GM23338 (cell line): ENCODE measurements around the gene PRPF6. TPM values are rescaled to one million over a fixed set of nuclear protein-coding genes. Genes with fewer than 3 reads are reported as not detected.

ENCODE experiments used
- ATAC-seq: fragments of 200-7000 bp; cut with Tn5 transposase; 3 replicates; pipeline ENCODE4 v1.9.1; 2020
- DNase-seq: peaks from one replicate; pipeline ENCODE4 v3.0.0-alpha.2; 2015; ENCODE audit warnings: low spot score
- H2AFZ ChIP-seq: fragments of 200-600 bp; sonication (generic); 2 replicates; pipeline ENCODE4 v1.8.0; 2016; ENCODE audit warnings: antibody characterized with exemption, mild to moderate bottlenecking, moderate library complexity
- H3F3A ChIP-seq: fragments of 200-600 bp; sonication (generic); replicated peaks from 2 replicates; pipeline ENCODE4 v1.8.0; 2017; ENCODE audit warnings: antibody characterized with exemption, mixed run types, low read depth
- H3K27ac ChIP-seq: fragments of 200-600 bp; sonication (generic); 2 replicates; pipeline ENCODE4 v1.6.1; 2016; ENCODE audit warnings: low read depth
- H3K27me3 ChIP-seq: fragments of 200-600 bp; sonication (generic); 2 replicates; pipeline ENCODE4 v1.8.0; 2016; ENCODE audit warnings: mild to moderate bottlenecking, mixed run types, moderate library complexity; ENCODE audit not compliant: insufficient read depth
- H3K36me3 ChIP-seq: fragments of 200-600 bp; sonication (generic); 2 replicates; pipeline ENCODE4 v1.8.0; 2016; ENCODE audit warnings: mild to moderate bottlenecking; ENCODE audit not compliant: insufficient read depth
- H3K4me1 ChIP-seq: fragments of 200-600 bp; sonication (generic); 2 replicates; pipeline ENCODE4 v1.8.0; 2016; ENCODE audit warnings: mild to moderate bottlenecking, moderate library complexity; ENCODE audit not compliant: insufficient read depth
- H3K4me2 ChIP-seq: fragments of 200-600 bp; sonication (generic); 2 replicates; pipeline ENCODE4 v1.7.1; 2017; ENCODE audit warnings: mixed run types
- H3K4me3 ChIP-seq: fragments of 200-600 bp; sonication (generic); 2 replicates; pipeline ENCODE4 v1.6.1; 2016; ENCODE audit warnings: mixed run types
- H3K79me2 ChIP-seq: fragments of 200-600 bp; sonication (generic); replicated peaks from 2 replicates; pipeline ENCODE4 v1.8.0; 2017; ENCODE audit warnings: mild to moderate bottlenecking; ENCODE audit not compliant: insufficient read depth
- H3K9me2 ChIP-seq: fragments of 200-600 bp; sonication (generic); 2 replicates; pipeline ENCODE4 v1.8.0; 2017; ENCODE audit not compliant: insufficient read depth
- H4K20me1 ChIP-seq: fragments of 200-600 bp; sonication (generic); replicated peaks from 2 replicates; pipeline ENCODE4 v1.8.0; 2017; ENCODE audit warnings: mild to moderate bottlenecking; ENCODE audit not compliant: insufficient read depth
- H3K27ac Mint-ChIP-seq: 2 replicates; pipeline ENCODE4 v1.8.0; 2020; ENCODE audit warnings: inconsistent platforms, mild to moderate bottlenecking, moderate library complexity, mixed read lengths
- H3K27me3 Mint-ChIP-seq: 3 replicates; pipeline ENCODE4 v1.8.0; 2022; ENCODE audit warnings: low read depth, mild to moderate bottlenecking, moderate library complexity, mixed read lengths, inconsistent platforms; ENCODE audit not compliant: insufficient read depth, poor library complexity
- H3K36me3 Mint-ChIP-seq: 3 replicates; pipeline ENCODE4 v1.8.0; 2021; ENCODE audit warnings: low read depth, mild to moderate bottlenecking, inconsistent platforms, moderate library complexity, mixed read lengths
- H3K4me1 Mint-ChIP-seq: 3 replicates; pipeline ENCODE4 v1.8.0; 2020; ENCODE audit warnings: mild to moderate bottlenecking, inconsistent platforms, mixed read lengths
- H3K4me3 Mint-ChIP-seq: 3 replicates; pipeline ENCODE4 v1.8.0; 2021; ENCODE audit warnings: moderate library complexity, mild to moderate bottlenecking, inconsistent platforms, mixed read lengths
- H3K9me3 Mint-ChIP-seq: 3 replicates; pipeline ENCODE4 v1.8.0; 2020; ENCODE audit warnings: moderate library complexity, mild to moderate bottlenecking, inconsistent platforms, mixed read lengths
- CREB1 ChIP-seq: fragments of 250-450 bp; sonication (Bioruptor Pico); IDR thresholded peaks from 2 replicates; pipeline ENCODE4 v1.5.0; 2020; ENCODE audit warnings: low read depth, mild to moderate bottlenecking, moderate library complexity
- EZH2 ChIP-seq: fragments of 200-600 bp; sonication (generic); IDR thresholded peaks from one replicate; pipeline ENCODE4 v1.8.0; 2017; ENCODE audit warnings: antibody characterized with exemption, mild to moderate bottlenecking, low read depth; ENCODE audit not compliant: unreplicated experiment
- polyA plus RNA-seq: library from polyadenylated mRNA; unstranded; fragments of >200 nt; fragmentation: Nextera tagmentation; extraction: Ambion mirVana; gene quantifications from 2 replicates; pipeline ENCODE4 v1.2.1, GENCODE V29; 2016
- total RNA-seq: library from RNA; depleted of rRNA; stranded (reverse); fragments of >200 nt; shearing (Covaris generic); gene quantifications from 2 replicates; pipeline ENCODE4 v1.2.3, GENCODE V29; 2014
- TF ChIP-seq, protein P1 (sequence below): fragments of 250-450 bp; sonication (Bioruptor Pico); IDR thresholded peaks from 2 replicates; pipeline ENCODE4 v1.5.0; 2020; ENCODE audit warnings: mild to moderate bottlenecking, moderate library complexity

Gene PRPF6
- total and polyA plus RNA-seq, 2 experiments from 2014 or later = 53.8 to 79.9 TPM

- H3K4me3 ChIP-seq = peak overlapping the region; percentile 63
- TF ChIP-seq CREB1 (CRISPR knock-in tag) = no peak
- H3K9me2 ChIP-seq = no peaks in the 10 kb centered on the region
- no peaks in the 10 kb centered on the region for H4K20me1 ChIP-seq
- no peak overlapping the region for H2AFZ ChIP-seq
- no peaks in the 10 kb centered on the region for H3K9me3 Mint-ChIP-seq
- peak; percentile 29 for DNase-seq
- no peak for ATAC-seq
- H3K4me1 ChIP-seq = peaks cover 35% of the 10 kb centered on the region
- H3K36me3 ChIP-seq = no peaks in the 10 kb centered on the region
- peaks cover 30% of the 10 kb centered on the region for H3K4me1 Mint-ChIP-seq
- no peak overlapping the region for H3K27ac ChIP-seq
- H3K27ac Mint-ChIP-seq = no peak overlapping the region
- H3K4me2 ChIP-seq = peak overlapping the region; percentile 88
- no peaks in the 10 kb centered on the region for H3K79me2 ChIP-seq
- H3K36me3 Mint-ChIP-seq = no peaks in the 10 kb centered on the region; the same call in 2 of the 3 replicates
- H3F3A ChIP-seq = peaks cover 10% of the 10 kb centered on the region; the same call in 1 of the 2 replicates
- H3K27me3 Mint-ChIP-seq = peaks cover 72% of the 10 kb centered on the region
- H3K27me3 ChIP-seq = peaks cover 91% of the 10 kb centered on the region
- peak overlapping the region; percentile 64 for H3K4me3 Mint-ChIP-seq
Measured at GRCh38 chr20:64041781-64042053, 60.8 kb downstream of the PRPF6 start.

DNA sequence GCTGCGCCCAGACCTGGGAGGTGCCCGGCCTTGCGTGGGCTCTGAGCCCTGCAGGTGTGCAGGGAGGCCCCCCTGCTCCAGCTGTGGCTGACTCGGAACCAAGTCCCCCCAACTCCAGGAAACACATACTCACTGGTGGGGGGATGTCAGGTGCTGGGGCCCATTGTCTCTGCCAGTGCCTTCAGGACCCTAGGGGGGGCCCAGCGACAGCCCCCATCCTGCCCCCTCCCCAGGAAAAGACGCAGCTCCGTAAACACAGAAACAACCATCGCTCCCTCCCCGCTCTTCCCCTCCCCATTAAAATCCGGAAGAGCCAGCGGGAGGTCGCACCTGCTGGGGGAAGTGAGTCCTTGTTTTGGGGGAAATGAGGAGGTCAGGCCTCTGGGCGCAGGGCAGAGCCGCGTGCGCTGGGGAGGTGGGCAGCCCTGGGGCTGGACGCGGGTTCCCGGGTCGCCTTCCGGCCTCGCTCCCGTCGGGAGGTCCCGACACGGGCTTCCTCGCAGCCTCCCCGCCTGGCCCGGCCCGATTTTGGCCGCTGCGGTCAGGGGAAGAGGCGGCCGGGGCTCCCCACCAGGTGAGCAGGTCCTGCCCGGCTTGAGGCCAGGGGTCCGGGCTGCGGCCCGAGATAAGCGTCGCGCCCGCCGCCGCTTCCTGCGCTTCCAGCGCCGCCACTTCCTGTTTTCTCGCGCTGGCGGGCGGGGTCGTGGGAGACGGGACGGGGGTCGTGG lies 61.3 kb downstream of the PRPF6 start:
- no peak for ATAC-seq
- Histone ChIP-seq H4K20me1 (no peaks in the 10 kb centered on the region), H3K27ac (no peak overlapping the region), H3F3A (peaks cover 8% of the 10 kb centered on the region; the same call in 1 of the 2 replicates), H3K36me3 (no peaks in the 10 kb centered on the region), H3K27me3 (peaks cover 95% of the 10 kb centered on the region), H3K4me1 (peaks cover 30% of the 10 kb centered on the region), H3K4me2 (peak overlapping the region; percentile 88), H3K4me3 (peak overlapping the region; percentile 63), H3K79me2 (no peaks in the 10 kb centered on the region), H3K9me2 (no peaks in the 10 kb centered on the region), H2AFZ (peak overlapping the region; percentile 23; the same call in 1 of the 2 replicates)
- Mint-ChIP-seq H3K36me3 (no peaks in the 10 kb centered on the region; the same call in 2 of the 3 replicates), H3K9me3 (no peaks in the 10 kb centered on the region), H3K4me3 (peak overlapping the region; percentile 64), H3K27me3 (peaks cover 77% of the 10 kb centered on the region), H3K4me1 (peaks cover 26% of the 10 kb centered on the region), H3K27ac (no peak overlapping the region)
- DNase-seq = peak; percentile 57
- TF ChIP-seq, protein P1, sequence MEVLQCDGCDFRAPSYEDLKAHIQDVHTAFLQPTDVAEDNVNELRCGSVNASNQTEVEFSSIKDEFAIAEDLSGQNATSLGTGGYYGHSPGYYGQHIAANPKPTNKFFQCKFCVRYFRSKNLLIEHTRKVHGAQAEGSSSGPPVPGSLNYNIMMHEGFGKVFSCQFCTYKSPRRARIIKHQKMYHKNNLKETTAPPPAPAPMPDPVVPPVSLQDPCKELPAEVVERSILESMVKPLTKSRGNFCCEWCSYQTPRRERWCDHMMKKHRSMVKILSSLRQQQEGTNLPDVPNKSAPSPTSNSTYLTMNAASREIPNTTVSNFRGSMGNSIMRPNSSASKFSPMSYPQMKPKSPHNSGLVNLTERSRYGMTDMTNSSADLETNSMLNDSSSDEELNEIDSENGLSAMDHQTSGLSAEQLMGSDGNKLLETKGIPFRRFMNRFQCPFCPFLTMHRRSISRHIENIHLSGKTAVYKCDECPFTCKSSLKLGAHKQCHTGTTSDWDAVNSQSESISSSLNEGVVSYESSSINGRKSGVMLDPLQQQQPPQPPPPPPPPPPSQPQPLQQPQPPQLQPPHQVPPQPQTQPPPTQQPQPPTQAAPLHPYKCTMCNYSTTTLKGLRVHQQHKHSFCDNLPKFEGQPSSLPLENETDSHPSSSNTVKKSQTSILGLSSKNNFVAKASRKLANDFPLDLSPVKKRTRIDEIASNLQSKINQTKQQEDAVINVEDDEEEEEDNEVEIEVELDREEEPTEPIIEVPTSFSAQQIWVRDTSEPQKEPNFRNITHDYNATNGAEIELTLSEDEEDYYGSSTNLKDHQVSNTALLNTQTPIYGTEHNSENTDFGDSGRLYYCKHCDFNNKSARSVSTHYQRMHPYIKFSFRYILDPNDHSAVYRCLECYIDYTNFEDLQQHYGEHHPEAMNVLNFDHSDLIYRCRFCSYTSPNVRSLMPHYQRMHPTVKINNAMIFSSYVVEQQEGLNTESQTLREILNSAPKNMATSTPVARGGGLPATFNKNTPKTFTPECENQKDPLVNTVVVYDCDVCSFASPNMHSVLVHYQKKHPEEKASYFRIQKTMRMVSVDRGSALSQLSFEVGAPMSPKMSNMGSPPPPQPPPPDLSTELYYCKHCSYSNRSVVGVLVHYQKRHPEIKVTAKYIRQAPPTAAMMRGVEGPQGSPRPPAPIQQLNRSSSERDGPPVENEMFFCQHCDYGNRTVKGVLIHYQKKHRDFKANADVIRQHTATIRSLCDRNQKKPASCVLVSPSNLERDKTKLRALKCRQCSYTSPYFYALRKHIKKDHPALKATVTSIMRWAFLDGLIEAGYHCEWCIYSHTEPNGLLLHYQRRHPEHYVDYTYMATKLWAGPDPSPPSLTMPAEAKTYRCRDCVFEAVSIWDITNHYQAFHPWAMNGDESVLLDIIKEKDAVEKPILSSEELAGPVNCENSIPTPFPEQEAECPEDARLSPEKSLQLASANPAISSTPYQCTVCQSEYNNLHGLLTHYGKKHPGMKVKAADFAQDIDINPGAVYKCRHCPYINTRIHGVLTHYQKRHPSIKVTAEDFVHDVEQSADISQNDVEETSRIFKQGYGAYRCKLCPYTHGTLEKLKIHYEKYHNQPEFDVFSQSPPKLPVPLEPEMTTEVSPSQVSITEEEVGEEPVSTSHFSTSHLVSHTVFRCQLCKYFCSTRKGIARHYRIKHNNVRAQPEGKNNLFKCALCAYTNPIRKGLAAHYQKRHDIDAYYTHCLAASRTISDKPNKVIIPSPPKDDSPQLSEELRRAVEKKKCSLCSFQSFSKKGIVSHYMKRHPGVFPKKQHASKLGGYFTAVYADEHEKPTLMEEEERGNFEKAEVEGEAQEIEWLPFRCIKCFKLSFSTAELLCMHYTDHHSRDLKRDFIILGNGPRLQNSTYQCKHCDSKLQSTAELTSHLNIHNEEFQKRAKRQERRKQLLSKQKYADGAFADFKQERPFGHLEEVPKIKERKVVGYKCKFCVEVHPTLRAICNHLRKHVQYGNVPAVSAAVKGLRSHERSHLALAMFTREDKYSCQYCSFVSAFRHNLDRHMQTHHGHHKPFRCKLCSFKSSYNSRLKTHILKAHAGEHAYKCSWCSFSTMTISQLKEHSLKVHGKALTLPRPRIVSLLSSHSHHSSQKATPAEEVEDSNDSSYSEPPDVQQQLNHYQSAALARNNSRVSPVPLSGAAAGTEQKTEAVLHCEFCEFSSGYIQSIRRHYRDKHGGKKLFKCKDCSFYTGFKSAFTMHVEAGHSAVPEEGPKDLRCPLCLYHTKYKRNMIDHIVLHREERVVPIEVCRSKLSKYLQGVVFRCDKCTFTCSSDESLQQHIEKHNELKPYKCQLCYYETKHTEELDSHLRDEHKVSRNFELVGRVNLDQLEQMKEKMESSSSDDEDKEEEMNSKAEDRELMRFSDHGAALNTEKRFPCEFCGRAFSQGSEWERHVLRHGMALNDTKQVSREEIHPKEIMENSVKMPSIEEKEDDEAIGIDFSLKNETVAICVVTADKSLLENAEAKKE (CRISPR knock-in tag) = no peak
- TF ChIP-seq EZH2 = peak; percentile 79
